Suprapubic skin (tissue), 4 donors: Measurements from ENCODE around the gene SLC22A16. TPM values are rescaled to one million over a fixed set of nuclear protein-coding genes. Genes with fewer than 3 reads are reported as not detected.

ENCODE experiments used
- DNase-seq, 2 donors: peaks; one replicate each; pipeline ENCODE4 v3.0.0-alpha.2; 2019; ENCODE audit warnings: low spot score in 2 of 2
- H3K27ac ChIP-seq: fragments of 200-600 bp; sonication (generic); one replicate; pipeline ENCODE4 v1.5.1; 2019
- H3K27me3 ChIP-seq: fragments of 200-600 bp; sonication (generic); one replicate; pipeline ENCODE4 v1.5.1; 2019
- H3K36me3 ChIP-seq: fragments of 200-600 bp; sonication (generic); one replicate; pipeline ENCODE4 v1.5.1; 2019
- H3K4me1 ChIP-seq: fragments of 200-600 bp; sonication (generic); one replicate; pipeline ENCODE4 v1.5.1; 2019
- H3K4me3 ChIP-seq: fragments of 200-600 bp; sonication (generic); one replicate; pipeline ENCODE4 v1.5.1; 2019; ENCODE audit warnings: mild to moderate bottlenecking
- H3K9me3 ChIP-seq: fragments of 200-600 bp; sonication (generic); one replicate; pipeline ENCODE4 v1.5.1; 2019
- EP300 ChIP-seq: sonication (generic); formaldehyde crosslinking; IDR thresholded peaks from one replicate; pipeline ENCODE4 v1.6.1; 2017; ENCODE audit warnings: antibody characterized with exemption
- POLR2A ChIP-seq, 2 donors: fragments of 450-650 bp; IDR thresholded peaks; one replicate each; pipeline ENCODE4 v1.6.1; 2017; ENCODE audit warnings: antibody characterized with exemption in 2 of 2, mild to moderate bottlenecking in 2 of 2, moderate library complexity in 2 of 2
- POLR2AphosphoS5 ChIP-seq, 3 donors: sonication (generic); formaldehyde crosslinking; IDR thresholded peaks; one replicate each; pipeline ENCODE4 v1.6.1; 2017; ENCODE audit warnings: antibody characterized with exemption in 3 of 3
- WGBS: methylation state at CpG from one replicate; pipeline ENCODE4 v1.1.5; 2018; 5-methylcytosine and 5-hydroxymethylcytosine counted together
- total RNA-seq, 4 donors: library from RNA; depleted of rRNA; stranded (reverse); fragments of >200 nt; gene quantifications; one replicate each; pipeline ENCODE4 v1.1.0, GENCODE V29; 2016
- TF ChIP-seq, protein P1 (sequence below), 2 donors: fragments of 200-600 bp in 1 of 2; fragments of 450-650 bp in 1 of 2; sonication (generic) in 1 of 2; IDR thresholded peaks; one replicate each; pipeline ENCODE4 v1.5.1; 2016 to 2019; ENCODE audit warnings: antibody characterized with exemption in 2 of 2, mild to moderate bottlenecking in 1 of 2, moderate library complexity in 1 of 2

SLC22A16 gene
- total RNA-seq, 4 donors from 2014 or later, result not detected

DNA sequence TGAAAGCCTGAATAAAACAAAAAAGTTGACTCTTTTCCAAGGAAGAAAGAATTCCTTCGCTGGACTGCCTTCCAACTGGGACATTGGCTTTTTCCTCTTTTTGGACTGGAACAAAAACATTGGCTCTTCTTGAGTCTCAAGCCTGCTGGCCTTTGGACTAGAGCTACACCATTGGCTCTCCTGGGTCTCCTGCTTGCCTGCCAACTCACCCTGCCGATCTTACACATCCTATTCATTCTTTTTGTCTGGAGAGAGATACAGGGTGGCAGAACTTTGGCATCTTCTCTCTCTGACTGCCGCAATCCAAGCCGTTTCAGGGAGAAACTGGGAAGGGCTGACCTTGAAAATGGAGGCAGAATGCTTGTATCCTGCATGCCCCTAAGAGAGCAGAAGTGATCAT lies 81.2 kb downstream of the SLC22A16 start:
- no peaks in the 10 kb centered on the region for H3K36me3 ChIP-seq
- H3K27ac ChIP-seq, result no peak overlapping the region
- H3K27me3 ChIP-seq, result no peaks in the 10 kb centered on the region
- no peak for DNase-seq
- no peak overlapping the region for H3K4me3 ChIP-seq
- TF ChIP-seq EP300, result no peak
- no peaks in the 10 kb centered on the region for H3K9me3 ChIP-seq
- H3K4me1 ChIP-seq, result peaks cover 10% of the 10 kb centered on the region
- 68% methylated on average over 4 of the region's 4 CpGs for WGBS

DNA sequence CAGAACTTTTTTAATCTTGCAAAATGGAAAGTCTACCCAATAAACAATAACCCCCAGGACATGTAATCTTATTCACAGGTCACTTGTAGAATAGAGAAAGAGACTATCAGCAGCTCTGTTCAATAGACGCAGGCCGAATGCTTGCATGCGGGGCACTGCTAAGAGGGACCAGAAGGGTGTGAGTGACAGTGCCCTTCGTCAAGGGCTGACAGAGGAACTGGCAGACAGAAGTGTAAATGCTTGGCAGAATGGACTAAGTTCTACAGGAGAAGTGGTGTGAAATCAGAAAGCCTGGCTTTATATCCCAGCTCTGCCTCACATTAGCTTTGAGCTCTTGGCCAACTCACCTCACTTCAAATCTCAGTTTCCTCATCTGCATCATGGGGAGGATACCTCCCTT lies 82.0 kb downstream of the SLC22A16 start:
- H3K4me3 ChIP-seq, result no peak overlapping the region
- no peaks in the 10 kb centered on the region for H3K36me3 ChIP-seq
- no peak overlapping the region for H3K27ac ChIP-seq
- 96% methylated on average over 4 of the region's 4 CpGs for WGBS
- H3K4me1 ChIP-seq, result peaks cover 3% of the 10 kb centered on the region
- TF ChIP-seq EP300, result no peak
- TF ChIP-seq, protein P1, sequence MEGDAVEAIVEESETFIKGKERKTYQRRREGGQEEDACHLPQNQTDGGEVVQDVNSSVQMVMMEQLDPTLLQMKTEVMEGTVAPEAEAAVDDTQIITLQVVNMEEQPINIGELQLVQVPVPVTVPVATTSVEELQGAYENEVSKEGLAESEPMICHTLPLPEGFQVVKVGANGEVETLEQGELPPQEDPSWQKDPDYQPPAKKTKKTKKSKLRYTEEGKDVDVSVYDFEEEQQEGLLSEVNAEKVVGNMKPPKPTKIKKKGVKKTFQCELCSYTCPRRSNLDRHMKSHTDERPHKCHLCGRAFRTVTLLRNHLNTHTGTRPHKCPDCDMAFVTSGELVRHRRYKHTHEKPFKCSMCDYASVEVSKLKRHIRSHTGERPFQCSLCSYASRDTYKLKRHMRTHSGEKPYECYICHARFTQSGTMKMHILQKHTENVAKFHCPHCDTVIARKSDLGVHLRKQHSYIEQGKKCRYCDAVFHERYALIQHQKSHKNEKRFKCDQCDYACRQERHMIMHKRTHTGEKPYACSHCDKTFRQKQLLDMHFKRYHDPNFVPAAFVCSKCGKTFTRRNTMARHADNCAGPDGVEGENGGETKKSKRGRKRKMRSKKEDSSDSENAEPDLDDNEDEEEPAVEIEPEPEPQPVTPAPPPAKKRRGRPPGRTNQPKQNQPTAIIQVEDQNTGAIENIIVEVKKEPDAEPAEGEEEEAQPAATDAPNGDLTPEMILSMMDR (IDR thresholded peaks at IDR 0.05), result no peak
- DNase-seq, result no peak
- no peaks in the 10 kb centered on the region for H3K27me3 ChIP-seq
- no peaks in the 10 kb centered on the region for H3K9me3 ChIP-seq

DNA sequence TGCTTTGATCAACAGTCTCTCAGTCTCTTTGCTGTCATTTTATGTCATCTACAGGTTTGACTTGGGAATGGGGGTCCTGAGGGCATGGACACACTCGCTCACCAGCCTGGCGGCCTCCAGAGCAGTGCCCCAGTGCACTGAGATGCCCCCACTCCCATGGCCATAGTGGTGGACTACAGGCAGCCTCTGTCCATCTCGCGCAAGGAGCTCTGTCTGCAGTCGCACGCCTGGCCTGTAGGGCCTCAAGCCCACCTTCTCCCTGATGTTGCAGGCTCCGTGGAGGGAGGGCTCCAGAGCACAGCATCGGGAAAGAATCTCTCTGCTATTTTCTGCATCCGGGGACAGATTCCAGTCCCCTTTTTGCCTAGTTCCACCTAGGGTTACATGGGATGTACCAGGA lies 83.7 kb downstream of the SLC22A16 start:
- WGBS, result 87% methylated on average over 6 of the region's 9 CpGs
- Histone ChIP-seq H3K36me3 (no peaks in the 10 kb centered on the region), H3K9me3 (no peaks in the 10 kb centered on the region), H3K4me1 (no peaks in the 10 kb centered on the region), H3K27me3 (no peaks in the 10 kb centered on the region), H3K4me3 (no peak overlapping the region), H3K27ac (no peak overlapping the region)
- no peak for DNase-seq
- no peak for TF ChIP-seq POLR2A (IDR thresholded peaks at IDR 0.05)
- TF ChIP-seq, protein P1 (IDR thresholded peaks at IDR 0.05), result no peak
- no peak for TF ChIP-seq POLR2AphosphoS5 (IDR thresholded peaks at IDR 0.05)
- TF ChIP-seq EP300, result no peak

DNA sequence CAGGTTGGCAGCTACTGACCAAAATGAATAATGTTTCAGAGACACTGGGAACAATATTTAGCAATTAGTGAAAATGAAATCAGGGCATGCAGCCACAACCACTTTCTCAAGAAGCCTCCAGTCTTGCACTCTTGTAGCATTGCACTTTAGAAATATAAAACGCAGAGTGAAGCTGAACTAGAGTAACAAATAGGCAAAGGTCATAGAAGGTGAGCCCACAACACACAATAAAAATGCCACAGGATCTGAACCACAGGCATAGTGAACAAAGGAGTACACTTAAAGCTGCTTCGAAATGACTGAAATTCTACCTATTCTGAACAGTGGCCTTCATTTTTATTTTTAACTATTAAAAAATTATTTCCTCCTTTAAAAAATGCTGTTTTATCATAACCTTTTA lies 86.0 kb downstream of the SLC22A16 start:
- WGBS, result 38% methylated on average over 2 of the region's 2 CpGs
- no peak for TF ChIP-seq POLR2A (IDR thresholded peaks at IDR 0.05)
- no peak for TF ChIP-seq EP300
- TF ChIP-seq POLR2AphosphoS5 (IDR thresholded peaks at IDR 0.05), result no peak
- TF ChIP-seq, protein P1 (IDR thresholded peaks at IDR 0.05), result no peak
- no peak overlapping the region for H3K27ac ChIP-seq

DNA sequence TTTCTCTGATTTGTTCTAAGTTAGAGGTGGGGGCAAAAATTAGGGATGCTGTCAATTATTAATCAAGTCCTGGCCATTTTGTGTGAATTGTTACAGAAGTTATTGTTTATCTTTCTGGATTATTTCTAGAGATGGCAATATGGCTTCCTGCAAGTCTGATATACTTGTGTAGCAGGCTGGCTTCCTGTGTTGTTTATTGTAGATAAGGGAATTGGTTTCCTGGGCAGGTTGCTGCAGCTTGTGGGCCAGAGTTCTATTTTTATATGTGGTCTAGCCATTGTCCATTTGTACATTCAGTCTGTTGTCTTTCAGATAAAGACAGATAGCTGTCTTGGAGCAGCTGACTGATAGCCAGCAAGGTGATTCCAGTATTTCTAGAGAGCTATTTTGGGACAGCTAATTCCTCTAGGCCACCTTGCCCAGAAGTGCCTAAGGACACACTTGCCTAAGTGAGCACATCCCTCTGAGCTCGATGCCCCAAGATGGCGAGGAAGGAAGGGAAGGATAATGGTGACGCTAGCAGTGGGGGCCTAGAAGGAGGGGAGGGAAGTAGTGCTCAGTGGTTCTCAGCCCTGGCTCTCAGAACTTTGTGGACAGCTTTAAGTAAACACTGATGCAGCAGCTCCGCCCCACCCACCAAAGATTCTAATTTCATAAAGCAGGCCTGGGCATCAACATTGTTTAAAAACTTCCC lies 86.6 kb downstream of the SLC22A16 start:
- DNase-seq, result no peak
- no peaks in the 10 kb centered on the region for H3K27me3 ChIP-seq
- TF ChIP-seq POLR2A (IDR thresholded peaks at IDR 0.05) (no peak), EP300 (no peak), POLR2AphosphoS5 (IDR thresholded peaks at IDR 0.05) (no peak)
- TF ChIP-seq, protein P1 (IDR thresholded peaks at IDR 0.05), result no peak
- H3K4me1 ChIP-seq, result no peaks in the 10 kb centered on the region
- no peaks in the 10 kb centered on the region for H3K9me3 ChIP-seq
- WGBS, result 69% methylated on average over 4 of the region's 4 CpGs
- no peak overlapping the region for H3K4me3 ChIP-seq
- H3K27ac ChIP-seq, result no peak overlapping the region
- H3K36me3 ChIP-seq, result no peaks in the 10 kb centered on the region

More for the DNA sequence above, 86.0 kb downstream of the SLC22A16 start:
- Histone ChIP-seq H3K36me3 (no peaks in the 10 kb centered on the region), H3K9me3 (no peaks in the 10 kb centered on the region), H3K4me1 (no peaks in the 10 kb centered on the region), H3K27me3 (no peaks in the 10 kb centered on the region), H3K4me3 (no peak overlapping the region)
- no peak for DNase-seq

DNA sequence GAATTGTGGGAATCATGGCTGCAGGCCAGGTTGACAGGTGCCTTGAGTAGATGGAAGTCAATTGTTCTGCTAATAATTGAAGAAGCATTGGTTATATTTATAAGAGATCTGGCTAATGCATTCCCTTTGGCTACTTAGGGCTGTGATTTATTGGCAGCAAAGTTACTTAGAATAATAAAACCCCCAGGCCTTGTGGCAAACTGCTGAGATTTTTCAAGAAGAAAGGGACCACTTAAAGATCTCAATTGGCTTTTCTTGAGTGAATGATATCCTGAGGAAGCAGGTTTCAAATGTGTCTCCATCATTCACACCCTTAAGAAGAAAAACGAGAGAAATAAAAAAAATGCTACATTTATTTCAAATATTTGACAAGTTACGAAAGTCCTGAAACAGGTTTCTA lies 88.4 kb downstream of the SLC22A16 start:
- Histone ChIP-seq H3K27ac (no peak overlapping the region), H3K36me3 (no peaks in the 10 kb centered on the region), H3K4me3 (no peak overlapping the region), H3K9me3 (no peaks in the 10 kb centered on the region), H3K27me3 (no peaks in the 10 kb centered on the region), H3K4me1 (no peaks in the 10 kb centered on the region)
- 76% methylated on average over 2 of the region's 2 CpGs for WGBS
- DNase-seq, result no peak
- TF ChIP-seq POLR2A (IDR thresholded peaks at IDR 0.05) (no peak), EP300 (no peak), POLR2AphosphoS5 (IDR thresholded peaks at IDR 0.05) (no peak)
- TF ChIP-seq, protein P1 (IDR thresholded peaks at IDR 0.05), result no peak
